ENCODE results near the gene WAC.
A peak's percentile ranks its signal among the peaks of the same experiment; 100 is the strongest.
"Not testable (repeated sequence)": the region's sequence is repeated elsewhere in the genome, so short reads cannot be mapped to it uniquely, and the experiment has no call there.

The WAC gene, protein sequence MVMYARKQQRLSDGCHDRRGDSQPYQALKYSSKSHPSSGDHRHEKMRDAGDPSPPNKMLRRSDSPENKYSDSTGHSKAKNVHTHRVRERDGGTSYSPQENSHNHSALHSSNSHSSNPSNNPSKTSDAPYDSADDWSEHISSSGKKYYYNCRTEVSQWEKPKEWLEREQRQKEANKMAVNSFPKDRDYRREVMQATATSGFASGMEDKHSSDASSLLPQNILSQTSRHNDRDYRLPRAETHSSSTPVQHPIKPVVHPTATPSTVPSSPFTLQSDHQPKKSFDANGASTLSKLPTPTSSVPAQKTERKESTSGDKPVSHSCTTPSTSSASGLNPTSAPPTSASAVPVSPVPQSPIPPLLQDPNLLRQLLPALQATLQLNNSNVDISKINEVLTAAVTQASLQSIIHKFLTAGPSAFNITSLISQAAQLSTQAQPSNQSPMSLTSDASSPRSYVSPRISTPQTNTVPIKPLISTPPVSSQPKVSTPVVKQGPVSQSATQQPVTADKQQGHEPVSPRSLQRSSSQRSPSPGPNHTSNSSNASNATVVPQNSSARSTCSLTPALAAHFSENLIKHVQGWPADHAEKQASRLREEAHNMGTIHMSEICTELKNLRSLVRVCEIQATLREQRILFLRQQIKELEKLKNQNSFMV

DNA sequence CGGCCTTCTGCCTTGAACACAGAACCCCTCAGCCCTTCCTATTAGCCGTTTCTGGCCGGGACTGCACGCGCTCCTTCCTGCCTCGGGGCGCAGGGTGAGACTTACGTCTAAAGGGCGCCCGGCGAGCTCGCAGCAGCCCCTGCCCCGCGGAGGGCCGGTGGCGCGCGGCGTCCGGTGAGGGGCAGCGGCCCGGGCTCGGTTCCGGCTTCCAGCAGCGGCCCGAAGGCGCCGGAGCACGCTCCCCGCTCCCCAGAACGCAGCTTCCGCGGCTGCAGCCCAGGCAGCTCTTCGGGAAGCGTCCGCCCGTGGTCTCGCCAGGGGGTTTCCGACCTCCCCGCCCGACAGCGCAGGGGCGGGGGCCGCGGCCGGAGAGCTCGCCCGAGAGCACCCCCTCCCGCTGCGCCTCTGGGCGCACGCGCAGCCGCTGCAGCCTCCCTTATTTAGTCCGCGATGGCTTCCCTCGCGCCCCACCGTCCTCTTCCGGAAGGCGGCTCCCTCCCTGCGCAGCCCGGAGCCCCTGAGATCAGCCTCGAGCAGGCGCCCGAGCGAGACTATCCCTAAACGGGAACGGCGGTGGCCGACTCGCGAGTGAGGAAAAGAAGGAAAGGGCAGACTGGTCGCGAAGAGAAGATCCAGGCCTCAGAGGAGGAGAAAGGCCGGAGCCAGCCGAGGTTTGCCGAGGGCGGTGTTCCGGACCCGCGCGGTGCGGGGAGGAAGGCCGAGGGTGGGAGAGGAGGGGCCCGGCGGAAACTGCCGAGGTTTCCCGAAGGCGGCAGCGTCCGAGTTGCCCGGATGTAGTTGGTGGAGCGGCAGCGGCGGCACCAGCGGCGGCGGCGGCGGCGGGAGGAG lies at the start of gene WAC:
Gene WAC, plus strand, starts transcription at position 782 of the 849 bp plus-strand sequence. CDS start 462 bp downstream, outside the sequence.
- DNase-seq (ENCODE audit: low read depth in 3 of 3), result peak; percentile 93 to 95 (median 94)

DNA sequence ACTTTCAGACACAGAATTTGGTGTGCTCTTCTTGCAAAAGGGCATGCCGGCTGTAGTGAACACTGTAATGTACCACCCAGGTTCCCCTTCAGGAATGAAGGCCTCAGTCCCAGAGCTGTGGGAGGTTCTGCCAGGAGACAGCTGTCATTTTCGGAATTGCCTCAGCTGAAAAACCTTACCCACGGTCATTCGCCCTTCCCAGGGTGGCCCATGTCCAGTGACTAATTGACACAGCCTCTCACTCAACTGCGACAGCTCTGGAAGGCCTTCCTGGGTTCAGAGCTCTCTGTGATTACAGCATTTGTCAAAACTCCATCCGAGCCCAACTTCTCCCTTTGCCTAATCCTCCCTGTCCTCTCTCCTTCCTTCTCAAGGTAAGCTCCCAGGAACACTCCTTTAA lies 43.7 kb upstream of the WAC start:
- DNase-seq (ENCODE audit: low read depth in 3 of 3), result no peak

DNA sequence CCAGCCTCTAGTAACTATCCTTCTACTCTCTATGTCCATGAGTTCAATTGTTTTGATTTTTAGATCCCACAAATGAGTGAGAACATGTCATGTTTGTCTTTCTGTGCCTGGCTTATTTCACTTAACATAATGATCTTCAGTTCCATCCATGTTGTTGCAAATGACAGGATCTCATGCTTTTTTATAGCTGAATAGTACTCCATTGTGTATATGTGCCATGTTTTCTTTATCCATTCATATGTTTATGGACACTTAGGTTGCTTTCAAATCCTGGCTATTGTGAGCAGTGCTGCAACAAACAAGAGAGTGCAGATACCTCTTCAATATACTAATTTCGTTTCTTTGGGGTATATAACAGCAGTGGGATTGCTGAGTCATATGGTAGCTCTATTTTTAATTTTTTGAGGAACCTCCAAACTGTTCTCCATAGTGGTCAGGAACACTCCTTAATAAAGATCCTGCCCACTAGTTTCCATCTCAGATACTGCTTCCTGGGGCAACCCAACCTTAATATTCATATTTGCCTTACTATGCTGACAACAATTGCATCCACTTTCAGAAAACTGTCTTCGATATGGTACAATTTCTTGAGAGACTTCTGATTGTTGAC lies 42.6 kb upstream of the WAC start:
- not testable (repeated sequence) for DNase-seq (ENCODE audit: low read depth in 3 of 3)

DNA sequence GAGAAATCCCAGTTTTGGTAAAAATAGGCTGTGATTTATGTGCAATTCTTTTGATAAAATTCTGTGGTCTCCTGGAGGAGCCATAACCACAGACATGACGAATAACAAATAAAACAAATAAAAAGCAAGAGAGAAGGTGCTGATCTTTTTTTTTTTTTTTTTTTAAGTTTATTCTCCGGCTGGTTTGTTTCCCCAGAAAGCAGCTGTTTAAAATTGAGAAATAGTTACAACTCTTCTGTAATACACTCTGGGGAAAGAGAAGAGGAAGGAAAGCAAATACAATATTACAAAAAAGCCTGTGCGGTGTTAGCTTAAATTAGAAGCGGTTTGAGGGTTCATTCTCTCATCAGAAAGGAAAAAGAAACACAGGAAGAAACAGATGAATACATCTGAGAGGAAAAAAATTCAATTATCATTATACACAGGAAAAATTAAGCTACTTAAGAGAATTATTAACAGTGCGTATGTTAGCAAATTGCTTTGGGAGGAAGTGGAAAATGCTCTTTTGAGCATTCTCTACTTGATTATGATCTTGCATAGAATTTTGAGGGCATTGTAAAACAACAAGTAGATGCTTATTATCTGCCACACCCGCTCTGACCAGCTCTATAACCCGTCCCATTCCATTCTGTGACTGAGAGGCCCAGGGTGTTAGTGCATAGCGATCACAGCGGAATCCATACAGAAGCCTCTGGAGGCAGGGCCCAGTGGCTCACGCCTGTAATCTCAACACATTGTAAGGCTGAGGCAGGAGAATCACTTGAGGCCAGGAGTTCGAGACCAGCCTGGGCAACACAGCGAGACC lies 40.6 kb upstream of the WAC start:
- DNase-seq (ENCODE audit: low read depth in 3 of 3), result no peak

DNA sequence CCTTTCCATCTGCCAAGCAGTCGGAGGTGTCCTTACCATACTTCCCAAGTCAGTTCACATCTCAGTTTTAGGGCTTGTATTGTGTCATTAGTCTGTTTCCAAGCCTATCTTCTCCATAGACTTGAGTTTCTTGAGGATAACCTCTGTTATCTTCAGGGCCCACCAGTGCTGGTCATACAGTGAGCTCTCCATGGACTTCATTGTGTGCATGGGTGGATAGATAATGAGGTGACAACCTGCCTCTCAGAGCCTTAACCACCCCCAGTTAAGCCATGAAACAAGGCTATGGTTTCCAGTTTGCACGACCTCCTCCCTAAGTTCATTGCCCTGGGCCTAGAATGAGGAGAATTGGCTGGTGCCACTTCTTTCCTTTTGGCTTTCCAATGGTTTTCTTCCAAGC lies 38.5 kb upstream of the WAC start:
- DNase-seq (ENCODE audit: low read depth in 3 of 3), result no peak

DNA sequence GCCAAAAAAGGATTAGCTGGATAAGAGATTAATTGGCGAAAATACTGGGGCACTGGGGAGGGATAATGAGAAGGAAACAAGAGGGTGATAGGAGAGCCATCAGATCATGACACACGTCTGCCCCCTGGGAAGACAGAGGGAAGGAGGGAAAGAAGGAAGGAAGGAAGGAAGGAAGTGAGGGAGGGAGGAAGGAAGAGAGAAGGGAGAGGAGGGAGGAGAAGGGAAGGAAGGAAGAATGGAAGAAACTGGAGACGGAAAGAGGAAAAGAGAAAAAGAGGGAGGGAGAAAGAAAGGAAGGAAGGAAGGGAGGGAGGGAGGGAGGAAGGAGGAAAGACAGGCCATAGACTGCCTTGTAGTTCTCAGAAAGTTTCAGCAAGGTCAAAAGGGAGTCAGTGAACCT lies 37.8 kb upstream of the WAC start:
- DNase-seq (ENCODE audit: low read depth in 3 of 3), result no peak

DNA sequence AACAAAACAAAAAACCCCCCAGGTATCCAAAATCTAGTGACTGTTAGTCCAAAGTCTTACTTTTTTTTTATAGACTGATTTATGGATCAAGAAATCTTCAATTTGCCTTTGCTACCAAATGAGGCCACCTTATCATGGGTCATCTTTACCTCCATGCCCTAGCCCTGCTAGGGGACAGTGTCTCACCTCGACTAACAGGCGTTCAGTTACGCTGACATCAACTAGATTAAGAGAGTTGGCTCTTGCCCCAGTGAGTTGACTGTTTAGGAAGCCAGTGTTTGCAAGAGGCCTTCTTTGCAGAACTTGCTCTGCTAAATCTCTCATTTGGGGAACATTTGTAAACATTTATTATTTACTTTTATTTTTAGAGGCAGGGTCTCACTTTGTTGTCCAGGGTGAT lies 36.9 kb upstream of the WAC start:
- no peak for DNase-seq (ENCODE audit: low read depth in 3 of 3)

DNA sequence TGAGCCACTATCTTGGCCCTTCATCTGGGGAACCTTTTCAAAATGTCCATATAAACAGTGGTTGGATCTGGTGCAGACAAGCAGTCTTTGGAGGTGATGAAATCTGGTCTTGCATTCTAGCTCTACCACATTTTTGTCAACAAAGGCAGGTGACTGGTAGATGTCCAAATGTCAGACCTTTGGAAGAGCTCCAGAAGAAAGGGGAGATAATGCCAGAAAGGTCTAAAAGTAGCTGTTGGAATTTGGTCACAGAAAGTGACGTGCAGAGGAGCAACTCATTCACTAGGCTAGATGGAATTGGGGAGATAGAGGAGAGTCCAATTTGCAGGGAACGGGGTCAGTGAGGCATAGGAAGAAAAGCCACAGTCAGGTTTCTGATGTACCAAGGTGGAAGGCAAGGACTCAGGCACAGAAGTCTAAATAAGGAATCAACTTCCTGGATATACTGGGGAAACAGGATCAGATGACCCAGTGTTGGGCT lies 36.4 kb upstream of the WAC start:
- no peak for DNase-seq (ENCODE audit: low read depth in 3 of 3)

DNA sequence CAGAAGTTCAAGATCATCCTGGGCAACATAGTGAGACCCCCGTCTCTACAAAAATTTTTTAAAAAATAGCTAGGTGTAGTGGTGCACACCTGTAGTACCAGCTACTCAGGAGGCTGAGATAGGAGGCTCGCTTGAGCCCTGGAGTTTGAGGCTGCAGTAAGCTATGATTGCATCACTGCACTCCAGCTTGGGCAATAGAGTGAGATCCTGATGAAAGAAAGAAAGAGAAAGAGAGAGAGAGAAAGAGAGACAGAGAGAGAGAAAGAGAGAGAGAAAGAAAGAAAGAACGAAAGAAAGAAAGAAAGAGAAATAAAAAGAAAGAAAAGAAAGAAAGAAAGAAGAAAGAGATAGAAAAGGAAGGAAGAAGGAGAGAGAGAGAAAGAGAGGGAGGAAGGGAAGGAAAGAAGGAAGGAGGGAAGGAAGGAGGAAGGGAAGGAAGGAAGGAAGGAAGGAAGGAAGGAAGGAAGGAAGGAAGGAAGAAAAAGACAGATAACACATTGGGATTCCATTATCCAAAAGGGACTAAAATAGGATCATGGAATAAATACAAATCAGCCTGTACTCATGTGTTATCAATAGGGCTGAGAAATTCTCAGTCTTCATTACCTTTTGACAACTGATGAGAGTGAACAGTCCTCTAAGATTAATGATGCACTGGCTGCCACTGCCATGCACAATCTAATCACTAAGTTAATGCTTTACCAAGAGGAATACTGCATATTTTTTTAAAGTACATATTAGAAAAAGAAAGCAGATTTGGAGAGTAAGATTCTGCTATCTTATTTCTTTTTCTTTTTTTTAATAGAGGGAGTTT lies 35.4 kb upstream of the WAC start:
- no peak for DNase-seq (ENCODE audit: low read depth in 3 of 3)

DNA sequence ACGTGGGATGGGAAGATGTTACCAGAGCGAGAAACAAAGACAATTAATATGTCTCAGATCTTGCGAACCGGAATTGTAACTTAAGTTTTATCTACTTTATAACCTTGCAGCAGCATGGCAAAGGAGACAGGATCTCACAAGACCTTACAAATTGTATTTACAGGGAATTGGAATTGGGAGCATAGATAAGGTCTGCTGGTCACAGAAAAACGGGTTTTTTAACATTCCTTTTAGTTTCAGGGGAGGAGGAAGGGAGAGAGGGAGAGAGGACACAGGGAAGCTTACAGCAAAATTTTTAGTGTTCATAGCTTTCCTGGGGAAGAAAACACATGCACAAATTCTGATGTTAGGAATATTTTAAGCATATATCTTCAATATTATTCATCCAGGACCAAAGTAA lies 32.7 kb upstream of the WAC start:
- not testable (repeated sequence) for DNase-seq (ENCODE audit: low read depth in 3 of 3)

DNA sequence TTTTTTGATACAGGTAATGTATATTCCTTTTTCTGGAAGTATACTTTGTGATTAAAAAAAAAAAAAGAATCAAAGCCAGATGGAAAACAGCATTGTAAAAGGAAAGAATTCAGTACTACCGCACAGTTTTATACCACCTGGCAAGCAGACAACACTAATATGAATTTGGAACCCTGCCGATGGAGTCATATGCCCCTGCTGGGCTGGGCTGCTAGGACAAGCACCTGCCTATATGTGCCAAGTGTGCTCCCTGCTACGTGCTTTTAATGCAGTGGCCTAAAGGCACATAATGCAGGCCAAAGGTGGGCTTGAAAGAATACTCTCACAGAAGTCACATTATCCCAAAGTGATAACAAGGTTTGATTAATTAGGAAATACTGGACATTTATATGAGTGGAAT lies 29.8 kb upstream of the WAC start:
- DNase-seq (ENCODE audit: low read depth in 3 of 3), result no peak

DNA sequence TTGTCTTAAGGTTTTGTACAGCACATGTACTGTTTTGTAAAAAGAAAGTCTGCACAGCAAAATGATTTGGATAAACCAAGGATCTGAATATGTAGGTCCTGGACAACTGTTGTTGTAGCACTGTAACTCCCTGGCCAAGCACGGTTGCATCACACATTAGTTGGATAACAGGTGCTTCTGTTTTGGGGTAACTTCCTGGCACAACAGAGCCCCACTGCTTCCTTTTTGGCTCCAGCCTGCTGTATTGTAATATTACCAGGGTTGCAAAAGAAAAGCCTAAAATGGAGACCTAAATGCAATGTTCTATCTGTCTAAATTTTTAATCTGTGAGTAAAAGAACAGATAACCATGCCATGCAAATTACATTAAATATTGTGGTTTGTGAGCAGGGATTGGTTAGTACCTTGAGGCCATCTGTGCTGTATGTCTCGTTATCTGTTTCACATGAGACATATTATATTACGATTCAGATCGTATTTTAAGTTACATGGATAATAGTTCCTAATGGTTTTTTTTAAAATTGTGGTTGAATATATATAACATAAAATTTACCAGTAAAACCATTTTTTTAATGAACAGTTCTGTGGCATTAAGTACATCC lies 27.5 kb upstream of the WAC start:
- no peak for DNase-seq (ENCODE audit: low read depth in 3 of 3)

DNA sequence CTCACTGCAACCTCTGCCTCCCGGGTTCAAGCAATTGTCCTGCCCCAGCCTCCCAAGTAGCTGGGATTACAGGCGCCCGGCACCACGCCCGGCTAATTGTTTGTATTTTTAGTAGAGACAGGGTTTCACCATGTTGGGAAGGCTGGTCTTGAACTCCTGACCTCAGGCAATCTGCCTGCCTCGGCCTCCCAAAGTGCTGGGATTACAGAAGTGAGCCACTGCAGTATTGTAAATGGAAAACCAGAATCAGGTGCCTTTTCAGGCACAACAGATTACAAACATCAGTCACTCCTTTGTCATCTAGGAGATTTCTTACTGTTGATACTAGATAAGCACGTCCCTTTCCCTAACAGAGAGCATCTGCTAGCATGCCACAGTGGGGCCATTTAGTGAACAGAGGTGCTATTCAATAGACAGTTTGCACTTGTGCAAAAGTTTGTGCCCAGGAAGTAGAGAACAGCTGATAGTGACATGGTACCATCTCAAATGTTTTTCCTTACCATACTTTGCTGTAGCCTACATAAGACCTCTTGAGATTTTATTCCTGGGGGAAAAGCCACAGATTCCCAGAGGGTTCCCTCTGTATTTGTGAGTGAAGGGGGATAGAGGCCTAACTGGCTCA lies 24.5 kb upstream of the WAC start:
- DNase-seq (ENCODE audit: low read depth in 3 of 3), result no peak

DNA sequence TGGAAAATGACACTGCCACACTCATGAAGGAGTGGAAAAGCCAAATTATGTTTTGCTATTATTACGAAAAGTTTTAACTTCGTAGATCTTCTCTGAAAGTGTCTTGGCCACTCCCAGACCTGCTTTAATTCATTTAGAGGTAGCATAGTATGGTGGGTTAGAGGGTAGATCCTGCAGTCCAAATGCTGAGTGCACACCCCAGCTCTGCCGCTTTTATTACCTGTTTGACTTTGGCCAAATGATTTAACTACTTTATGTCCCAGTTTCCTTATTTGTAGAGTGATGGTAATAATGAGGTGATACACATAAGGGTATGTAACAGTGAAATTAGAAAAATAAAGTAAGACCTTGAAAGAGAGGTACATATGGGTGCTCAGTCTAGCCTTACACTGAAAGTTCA lies 23.6 kb upstream of the WAC start:
- no peak for DNase-seq (ENCODE audit: low read depth in 3 of 3)

DNA sequence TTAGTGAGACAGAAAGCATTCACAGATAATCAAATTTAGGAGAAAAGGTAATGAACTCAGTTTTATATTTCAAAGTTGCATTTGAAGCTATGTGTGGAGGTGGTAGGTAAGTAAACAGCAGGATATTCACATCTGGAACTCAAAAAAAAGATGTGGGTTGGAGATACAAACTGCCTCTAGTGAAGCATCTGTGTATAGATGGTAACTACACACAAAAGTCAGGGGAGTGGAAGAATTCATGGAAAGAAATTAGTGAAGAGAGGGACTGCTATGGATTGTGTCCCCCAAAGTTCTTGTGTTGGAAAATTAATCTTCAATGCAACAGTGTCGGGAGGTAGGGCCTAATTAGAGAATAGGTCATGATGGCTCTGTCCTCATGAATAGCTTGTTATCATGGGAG lies 18.3 kb upstream of the WAC start:
- no peak for DNase-seq (ENCODE audit: low read depth in 3 of 3)

DNA sequence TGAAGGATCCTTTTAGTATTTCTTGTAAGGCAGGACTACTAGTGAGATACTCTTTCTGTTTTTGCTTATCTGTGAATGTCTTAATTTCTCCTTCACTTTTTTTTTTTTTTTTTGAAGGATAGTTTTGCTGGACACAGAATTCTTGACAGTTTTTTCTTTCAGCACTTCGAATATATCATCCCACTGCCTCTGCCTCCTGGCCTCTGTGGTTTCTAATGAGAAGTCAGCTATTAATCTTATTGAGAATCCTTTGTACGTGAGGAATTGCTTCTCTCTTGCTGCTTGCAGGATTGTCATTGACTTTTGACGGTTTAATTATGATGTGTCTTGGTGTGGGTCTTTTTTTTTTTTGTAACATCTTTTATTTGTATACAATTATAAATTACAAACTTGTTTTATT lies 12.6 kb upstream of the WAC start:
- DNase-seq (ENCODE audit: low read depth in 3 of 3), result no peak

DNA sequence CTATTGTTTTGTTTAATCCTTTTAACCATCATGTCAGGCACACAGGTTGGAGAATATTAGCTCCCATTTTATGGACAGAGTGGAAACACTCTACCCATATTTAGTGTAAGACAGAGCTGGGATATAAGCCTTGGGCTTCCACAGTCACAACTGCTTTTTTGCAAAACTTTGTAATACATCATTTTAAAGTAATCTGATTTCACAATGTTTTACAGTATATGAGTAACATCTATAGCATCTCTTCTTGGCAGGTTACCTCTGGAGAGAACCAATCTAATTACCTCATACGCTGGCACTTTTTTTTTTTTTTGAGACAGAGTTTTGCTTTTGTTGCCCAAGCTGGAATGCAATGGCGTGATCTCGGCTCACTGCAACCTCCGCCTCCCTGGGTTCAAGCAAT lies 12.1 kb upstream of the WAC start:
- DNase-seq (ENCODE audit: low read depth in 3 of 3), result not testable (repeated sequence)

DNA sequence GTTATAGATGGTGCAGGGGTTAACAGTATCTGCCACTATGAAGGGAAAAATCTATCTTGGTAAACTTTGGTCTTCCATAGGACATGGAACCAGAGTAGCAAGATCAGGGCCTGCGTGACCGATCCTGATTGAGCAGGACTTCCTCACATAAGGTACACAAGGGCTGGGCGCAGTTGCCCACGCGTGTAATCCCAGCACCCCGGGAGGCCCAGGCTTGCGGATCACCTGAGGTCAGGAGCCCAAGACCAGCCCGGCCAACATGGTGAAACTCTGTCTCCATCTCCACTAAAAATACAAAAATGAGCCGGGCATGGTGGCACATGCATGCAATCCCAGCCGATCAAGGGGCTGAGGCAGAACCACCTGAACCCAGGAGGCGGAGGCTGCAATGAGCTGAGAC lies 11.0 kb upstream of the WAC start:
- not testable (repeated sequence) for DNase-seq (ENCODE audit: low read depth in 3 of 3)

DNA sequence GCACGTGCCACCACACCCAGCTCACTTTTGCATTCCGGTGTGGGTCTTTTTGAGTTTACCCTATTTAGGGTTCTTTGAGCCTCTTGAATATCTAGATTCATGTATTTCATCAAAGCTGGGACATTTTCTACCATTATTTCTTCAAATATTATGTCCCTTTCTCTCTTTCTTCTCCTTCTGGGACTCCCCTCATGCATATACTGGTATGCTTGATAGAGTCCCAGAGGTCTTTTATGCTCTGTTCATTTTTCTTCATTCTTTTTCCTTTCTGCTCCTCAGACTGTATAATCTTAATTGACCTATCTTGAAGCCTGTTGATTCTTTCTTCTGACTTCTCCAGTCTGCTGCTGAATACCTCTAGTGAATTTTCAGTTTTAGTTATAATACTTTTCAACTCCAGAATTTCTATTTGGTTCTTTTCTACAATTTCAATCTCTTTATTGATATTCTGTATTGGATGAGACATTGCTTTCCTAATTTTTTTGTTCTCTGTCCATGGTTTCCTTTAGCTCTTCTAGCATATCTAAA lies 9.1 kb upstream of the WAC start:
- DNase-seq (ENCODE audit: low read depth in 3 of 3), result no peak
